ENCODE measurements around the gene EIF5.

DNA sequence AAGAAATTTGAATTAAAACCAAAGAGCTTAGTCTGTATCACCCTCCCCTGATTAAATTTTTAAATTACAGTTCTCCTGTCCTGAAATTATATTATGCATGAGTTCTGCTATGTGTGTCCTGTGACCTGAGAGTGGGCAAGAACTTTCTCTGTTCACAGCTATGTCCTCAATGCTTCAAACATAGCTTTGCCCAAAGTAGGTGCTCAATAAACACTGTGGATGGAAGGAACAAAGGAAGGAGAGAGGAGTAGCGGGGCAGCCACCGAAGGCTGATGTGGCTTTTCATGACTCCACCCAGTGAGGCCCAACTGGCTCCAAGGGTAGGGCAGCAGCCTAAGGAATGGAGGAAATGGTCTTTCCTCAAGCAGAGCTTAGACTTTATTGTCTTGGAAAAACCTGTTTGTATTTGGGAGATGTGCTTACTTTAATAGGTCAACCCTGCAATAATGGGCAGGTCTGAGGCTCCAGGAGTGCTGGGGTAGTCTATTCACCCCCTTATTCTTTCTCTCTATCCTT is 43.5 kb downstream of the EIF5 start:
- TF ChIP-seq, protein P1, sequence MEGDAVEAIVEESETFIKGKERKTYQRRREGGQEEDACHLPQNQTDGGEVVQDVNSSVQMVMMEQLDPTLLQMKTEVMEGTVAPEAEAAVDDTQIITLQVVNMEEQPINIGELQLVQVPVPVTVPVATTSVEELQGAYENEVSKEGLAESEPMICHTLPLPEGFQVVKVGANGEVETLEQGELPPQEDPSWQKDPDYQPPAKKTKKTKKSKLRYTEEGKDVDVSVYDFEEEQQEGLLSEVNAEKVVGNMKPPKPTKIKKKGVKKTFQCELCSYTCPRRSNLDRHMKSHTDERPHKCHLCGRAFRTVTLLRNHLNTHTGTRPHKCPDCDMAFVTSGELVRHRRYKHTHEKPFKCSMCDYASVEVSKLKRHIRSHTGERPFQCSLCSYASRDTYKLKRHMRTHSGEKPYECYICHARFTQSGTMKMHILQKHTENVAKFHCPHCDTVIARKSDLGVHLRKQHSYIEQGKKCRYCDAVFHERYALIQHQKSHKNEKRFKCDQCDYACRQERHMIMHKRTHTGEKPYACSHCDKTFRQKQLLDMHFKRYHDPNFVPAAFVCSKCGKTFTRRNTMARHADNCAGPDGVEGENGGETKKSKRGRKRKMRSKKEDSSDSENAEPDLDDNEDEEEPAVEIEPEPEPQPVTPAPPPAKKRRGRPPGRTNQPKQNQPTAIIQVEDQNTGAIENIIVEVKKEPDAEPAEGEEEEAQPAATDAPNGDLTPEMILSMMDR (IDR thresholded peaks at IDR 0.05 in 8 of 11, conservative IDR thresholded peaks at IDR 0.05 in 3 of 11), result no peak
- TF ChIP-seq POLR2A (IDR thresholded peaks at IDR 0.05), result no peak
- no peak for TF ChIP-seq POLR2AphosphoS5 (IDR thresholded peaks at IDR 0.05)
